D721Med (cell line): ENCODE data around the gene CROCC.
A peak's percentile ranks its signal among the peaks of the same experiment; 100 is the strongest.
"Not testable (repeated sequence)": the region's sequence is repeated elsewhere in the genome, so short reads cannot be mapped to it uniquely, and the experiment has no call there.

ENCODE experiments used
- DNase-seq: peaks from one replicate; pipeline ENCODE4 v3.0.0; 2011; ENCODE audit warnings: low spot score; ENCODE audit not compliant: insufficient read length
- FAIRE-seq: peaks from 2 replicates; lab custom pipeline; 2011; peaks lifted over from hg19 to GRCh38; lab: Jason Lieb, UNC
- CTCF ChIP-seq: IDR thresholded peaks from 2 replicates; pipeline ENCODE4 v1.5.1; 2012; ENCODE audit warnings: mild to moderate bottlenecking, control low read depth; ENCODE audit not compliant: insufficient read depth; ENCODE audit errors: missing control alignments

The CROCC gene

GRCh38 chr1:16921391-16922185 lies at the start of gene CROCC:
TSS of gene CROCC (plus strand) at chr1:16921931. CDS start at chr1:16922019, 88 bp downstream.
- TF ChIP-seq CTCF: peak; percentile 30
- no peak for FAIRE-seq

GRCh38 chr1:16872152-16873075 lies 49.3 kb upstream of the CROCC start:
- FAIRE-seq, DNase-seq: not testable (repeated sequence)

More at GRCh38 chr1:16921391-16922185, at the start of gene CROCC:
- DNase-seq: peak; percentile 80

- DNase-seq, FAIRE-seq: not testable (repeated sequence)
Measured at GRCh38 chr1:16873076-16873879, 48.5 kb upstream of the CROCC start.

- not testable (repeated sequence) for FAIRE-seq, DNase-seq
Measured at GRCh38 chr1:16874968-16875765, 46.6 kb upstream of the CROCC start.

GRCh38 chr1:16881742-16882141 lies 40.0 kb upstream of the CROCC start:
- not testable (repeated sequence) for DNase-seq, FAIRE-seq

GRCh38 chr1:16882986-16883385 lies 38.7 kb upstream of the CROCC start:
- DNase-seq (no peak), FAIRE-seq (no peak)
- no peak for TF ChIP-seq CTCF

GRCh38 chr1:16884487-16884886 lies 37.2 kb upstream of the CROCC start:
- not testable (repeated sequence) for FAIRE-seq

GRCh38 chr1:16886860-16887605 lies 34.7 kb upstream of the CROCC start:
- DNase-seq (no peak), FAIRE-seq (no peak)

More at GRCh38 chr1:16884487-16884886, 37.2 kb upstream of the CROCC start:
- DNase-seq: not testable (repeated sequence)

More at GRCh38 chr1:16886860-16887605, 34.7 kb upstream of the CROCC start:
- TF ChIP-seq CTCF: no peak
